NCI-H748 (cell line): ENCODE data around the gene UBR2.
A peak's percentile ranks its signal among the peaks of the same experiment; 100 is the strongest.
"Not testable (repeated sequence)": the region's sequence is repeated elsewhere in the genome, so short reads cannot be mapped to it uniquely, and the experiment has no call there.

Experiments
- DNase-seq: peaks from one replicate; lab custom pipeline; 2025; ENCODE audit not compliant: unreplicated experiment; lab: John Stamatoyannopoulos, UW

UBR2 gene

DNA sequence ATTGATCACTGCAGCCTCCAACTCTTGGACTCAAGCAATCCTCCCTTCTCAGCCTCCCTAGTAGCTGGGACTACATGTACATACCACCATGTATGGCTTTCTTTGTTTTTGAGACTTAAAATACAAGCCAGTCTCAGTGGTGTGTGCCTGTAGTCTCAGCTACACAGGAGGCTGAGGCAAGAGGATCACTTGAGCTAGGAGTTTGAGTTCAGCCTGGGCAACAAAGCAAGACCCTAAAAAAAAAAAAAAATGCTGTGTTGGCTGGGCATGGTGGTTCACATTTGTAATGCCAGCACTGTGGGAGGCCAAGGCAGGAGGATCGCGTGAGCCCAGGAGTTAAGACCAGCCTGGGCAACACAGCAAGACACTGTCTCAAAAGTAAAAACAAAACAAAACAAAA is 51.7 kb downstream of the UBR2 start:
- DNase-seq = no peak

DNA sequence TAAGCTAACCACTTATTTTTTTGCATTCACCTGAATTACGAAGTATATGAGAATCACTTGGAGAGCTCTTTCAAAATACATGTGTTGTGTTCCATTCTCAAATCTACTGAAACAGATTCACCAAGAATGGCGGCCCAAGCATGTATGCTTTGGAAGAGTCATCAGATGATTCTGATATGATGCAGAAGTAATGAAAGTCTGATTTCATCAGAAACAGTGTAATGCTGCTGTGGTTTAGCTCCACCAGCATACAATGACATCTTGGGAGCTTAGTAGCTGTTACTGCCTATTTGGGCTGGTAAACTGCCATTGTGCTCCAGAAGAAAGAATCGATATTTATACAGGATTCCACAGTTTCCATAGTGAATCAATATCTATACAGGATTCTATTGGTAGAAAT is 52.9 kb downstream of the UBR2 start:
- no peak for DNase-seq

DNA sequence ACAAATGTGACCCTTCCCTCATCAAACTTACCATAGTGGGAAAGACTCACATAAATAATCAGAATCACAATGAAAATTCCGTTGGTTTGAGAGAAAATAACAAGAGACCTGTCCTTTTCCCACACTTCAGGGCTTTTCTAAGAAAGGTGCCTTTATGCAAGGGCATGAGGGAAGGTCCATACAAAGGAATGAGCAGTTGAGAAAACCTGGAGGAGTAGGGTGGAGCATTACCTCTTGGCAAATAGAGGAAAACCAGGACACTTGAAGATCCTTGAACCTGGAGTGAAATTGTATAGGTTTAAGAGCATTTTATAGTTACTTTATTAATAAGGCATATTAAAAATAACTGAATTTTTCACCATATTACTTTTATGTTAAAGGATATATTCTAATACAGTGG is 54.3 kb downstream of the UBR2 start:
- no peak for DNase-seq

DNA sequence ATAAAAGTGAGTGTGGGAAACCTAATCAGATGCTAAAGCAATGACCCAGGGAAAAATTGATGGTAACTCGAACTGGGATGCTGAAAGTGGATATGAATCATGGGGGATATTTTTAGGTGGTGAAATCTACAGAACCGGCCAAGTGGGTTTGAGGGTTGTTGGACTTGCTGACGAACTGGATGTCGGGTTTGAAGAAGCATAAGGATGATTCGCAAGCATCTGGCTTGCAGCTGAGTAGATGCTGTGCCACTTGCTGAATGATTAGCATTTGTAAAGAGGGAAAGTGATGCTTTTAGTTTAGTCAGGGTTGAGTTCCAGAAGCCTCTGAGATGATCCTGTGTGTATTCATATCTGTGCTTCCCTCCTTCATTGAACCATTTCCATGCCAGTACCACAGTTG is 54.9 kb downstream of the UBR2 start:
- no peak for DNase-seq

DNA sequence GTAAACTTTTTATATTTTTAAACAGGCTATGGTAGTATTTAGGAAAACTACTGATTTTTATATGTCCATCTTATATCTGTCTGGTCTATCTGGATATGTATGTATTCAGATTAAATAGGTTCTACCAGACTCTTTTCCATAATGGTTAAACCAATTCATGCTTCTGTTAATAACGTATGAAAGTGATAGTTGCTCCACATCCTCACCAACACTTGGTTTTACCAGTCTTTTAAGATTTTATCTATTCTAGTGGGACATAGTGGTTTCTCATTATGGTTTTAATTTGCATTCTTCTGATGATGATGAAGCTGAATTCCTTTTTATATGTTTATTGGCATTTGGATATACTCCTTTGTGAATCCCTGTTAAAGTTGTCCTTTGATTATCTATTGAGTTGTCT is 56.1 kb downstream of the UBR2 start:
- DNase-seq = no peak

DNA sequence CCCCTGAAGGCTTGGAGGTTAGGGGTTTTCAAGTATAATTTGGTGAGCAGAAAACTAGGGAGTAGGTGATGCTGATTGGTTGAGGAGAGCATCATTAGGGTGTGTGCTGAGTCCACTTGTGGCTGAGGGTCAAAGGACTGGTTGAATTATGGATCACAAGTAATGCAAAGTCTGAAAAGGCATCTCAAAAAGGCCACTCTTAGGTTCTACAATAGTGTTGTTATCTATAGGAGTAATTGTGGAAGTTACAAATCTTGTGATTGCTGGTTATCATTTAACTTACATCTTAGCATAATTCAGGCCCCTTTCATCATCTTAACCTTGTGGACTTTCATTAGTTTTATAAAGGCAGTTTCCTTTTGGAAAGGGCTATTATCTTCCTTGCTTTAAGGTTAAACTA is 60.8 kb downstream of the UBR2 start:
- no peak for DNase-seq

- no peak for DNase-seq
These were observed 63.2 kb downstream of the UBR2 start for GRCh38 chr6:42627044-42627443.

- no peak for DNase-seq
These were observed 63.8 kb downstream of the UBR2 start for GRCh38 chr6:42627674-42628073.

GRCh38 chr6:42628604-42629003 is 64.8 kb downstream of the UBR2 start:
- no peak for DNase-seq

DNA sequence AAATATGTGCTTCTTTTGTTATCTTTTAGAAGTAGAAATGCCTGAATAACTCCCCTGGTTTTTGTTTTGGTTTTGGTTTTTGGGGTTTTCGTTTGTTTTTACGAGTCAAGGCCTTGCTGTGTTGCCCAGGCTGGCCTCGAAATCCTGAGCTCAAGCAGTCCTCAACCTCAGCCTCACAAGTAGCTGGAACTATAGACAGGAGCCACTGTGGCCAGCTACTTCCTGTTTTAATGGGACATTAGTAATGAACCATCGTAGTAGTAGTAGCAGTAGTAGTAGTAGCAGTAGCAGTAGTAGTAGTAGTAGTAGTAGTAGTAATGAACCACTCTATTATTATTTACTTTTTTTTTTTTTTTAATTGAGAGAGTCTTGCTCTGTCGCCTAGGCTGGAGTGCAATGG is 66.0 kb downstream of the UBR2 start:
- DNase-seq = no peak

GRCh38 chr6:42637681-42638080 is 73.9 kb downstream of the UBR2 start:
- DNase-seq = no peak

- DNase-seq = no peak
These were observed 79.0 kb downstream of the UBR2 start for GRCh38 chr6:42642794-42643193.

- DNase-seq = no peak
These were observed 80.4 kb downstream of the UBR2 start for GRCh38 chr6:42644211-42644610.

GRCh38 chr6:42652024-42652746 is 88.4 kb downstream of the UBR2 start:
- no peak for DNase-seq

DNA sequence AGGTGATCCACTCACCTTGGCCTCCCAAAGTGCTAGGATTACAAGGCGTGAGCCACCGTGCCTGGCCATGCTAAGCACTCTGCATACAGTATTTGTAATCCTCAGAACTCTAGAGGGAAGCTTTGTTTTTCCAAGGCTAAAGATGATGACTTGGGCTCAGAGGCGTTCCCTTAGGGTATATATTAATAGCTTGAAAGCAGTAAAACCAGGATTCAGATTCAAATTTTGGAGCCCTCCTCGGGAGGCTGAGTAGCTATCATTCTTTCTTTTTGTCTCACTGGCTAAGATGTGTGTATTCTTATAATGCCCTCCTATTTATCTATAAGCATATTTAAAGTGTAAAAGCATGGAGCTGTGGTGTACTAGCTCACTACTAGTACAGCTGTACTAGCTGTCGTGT is 90.0 kb downstream of the UBR2 start:
- no peak for DNase-seq

DNA sequence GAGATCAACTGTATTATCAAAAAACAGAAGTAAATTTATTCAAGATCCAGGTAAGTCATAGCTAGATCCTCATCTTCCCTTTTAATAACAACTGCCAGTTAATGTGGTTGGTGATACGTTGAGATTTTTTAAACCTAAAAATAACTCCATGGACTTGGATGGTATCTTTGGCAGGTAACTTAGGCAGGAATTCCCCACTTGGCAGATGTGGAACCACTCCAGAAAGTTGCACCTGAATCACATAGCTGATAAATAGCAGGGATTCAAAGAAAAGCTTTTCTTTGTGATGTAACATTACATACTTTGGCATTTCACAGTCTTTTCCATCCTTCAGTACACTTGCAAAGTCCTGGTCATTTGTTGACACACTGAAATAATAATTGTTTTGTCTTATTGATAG is 96.0 kb downstream of the UBR2 start:
- no peak for DNase-seq

- peak; percentile 75 for DNase-seq
These were observed 97.8 kb downstream of the UBR2 start for GRCh38 chr6:42661540-42662153.

GRCh38 chr6:42664718-42665117 is 100.9 kb downstream of the UBR2 start:
- DNase-seq = no peak

DNA sequence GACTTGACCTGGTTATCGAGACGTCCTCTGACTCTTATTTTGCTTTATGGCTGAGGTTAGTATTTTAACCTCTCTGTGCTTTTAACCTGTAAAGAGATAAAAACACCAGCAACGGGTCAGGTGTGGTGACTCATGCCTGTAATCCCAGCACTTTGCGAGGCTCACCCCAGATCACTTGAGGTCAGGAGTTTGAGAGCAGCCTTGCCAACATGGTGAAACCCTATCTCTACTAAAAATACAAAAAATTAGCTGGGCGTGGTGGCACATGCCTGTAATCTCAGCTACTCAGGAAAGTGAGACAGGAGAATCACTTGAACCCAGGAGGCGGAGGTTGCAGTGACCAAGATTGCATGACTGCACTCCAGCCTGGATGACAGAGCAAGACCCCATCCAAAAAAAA is 110.5 kb downstream of the UBR2 start:
- DNase-seq = not testable (repeated sequence)

DNA sequence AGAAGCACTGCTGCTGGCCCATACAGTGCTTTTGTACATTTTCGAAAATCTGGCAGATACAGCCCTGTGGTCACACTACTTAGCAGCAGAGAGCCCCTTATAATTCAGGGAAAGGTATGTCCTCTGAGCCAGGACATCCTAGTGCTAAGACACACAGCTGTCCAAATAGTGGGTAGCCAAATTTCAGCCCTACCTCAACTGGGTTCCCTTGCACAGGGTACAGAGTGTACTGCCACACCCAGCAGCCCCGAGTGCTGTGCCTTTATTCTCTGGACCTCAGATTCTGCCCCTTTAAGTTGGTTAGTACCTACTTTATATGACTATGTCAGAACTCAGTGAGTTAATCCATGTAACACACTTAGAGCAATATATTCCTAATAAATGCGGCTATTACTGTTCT is 111.0 kb downstream of the UBR2 start:
- DNase-seq = no peak

GRCh38 chr6:42679358-42679757 is 115.5 kb downstream of the UBR2 start:
- DNase-seq = no peak

- no peak for DNase-seq
These were observed 124.5 kb downstream of the UBR2 start for GRCh38 chr6:42688281-42688680.

DNA sequence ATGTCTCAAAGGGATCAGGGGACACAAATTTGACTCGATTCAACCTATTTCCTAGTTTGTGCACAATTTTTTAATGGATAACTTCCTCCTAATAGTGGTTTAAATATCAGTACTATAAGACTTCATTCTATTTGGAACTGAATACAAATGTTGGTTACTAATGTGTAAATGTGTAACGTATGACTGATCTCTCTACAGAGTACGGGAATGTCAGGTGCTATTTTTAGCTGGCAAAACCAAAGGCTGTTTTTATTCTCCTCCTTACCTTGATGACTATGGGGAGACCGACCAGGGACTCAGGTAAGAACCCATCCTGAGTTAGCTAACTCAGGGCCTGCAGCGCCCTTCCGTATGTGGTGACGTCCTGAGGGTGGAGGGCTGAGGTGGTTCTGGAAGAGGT is 125.5 kb downstream of the UBR2 start:
- DNase-seq = no peak
